SK-N-SH treated with all-trans-retinoic acid at 6 μM for 48 hours (cell line): ENCODE data around the gene WIPI1.

Source experiments
- ISL1 ChIP-seq: fragments of 250-450 bp; sonication (Bioruptor Pico); IDR thresholded peaks from 2 replicates; pipeline ENCODE4 v2.1.2; 2022; ENCODE audit warnings: mild to moderate bottlenecking, moderate library complexity
- OSR1 ChIP-seq: fragments of 250-450 bp; sonication (Bioruptor Pico); IDR thresholded peaks from 2 replicates; pipeline ENCODE4 v1.8.0; 2022; ENCODE audit warnings: moderate library complexity, mild to moderate bottlenecking, inconsistent platforms
- TF ChIP-seq, protein P1 (sequence below): fragments of 250-450 bp; sonication (Bioruptor Pico); IDR thresholded peaks from 2 replicates; pipeline ENCODE4 v1.8.0; 2020; ENCODE audit warnings: mild to moderate bottlenecking, moderate library complexity, borderline replicate concordance

DNA sequence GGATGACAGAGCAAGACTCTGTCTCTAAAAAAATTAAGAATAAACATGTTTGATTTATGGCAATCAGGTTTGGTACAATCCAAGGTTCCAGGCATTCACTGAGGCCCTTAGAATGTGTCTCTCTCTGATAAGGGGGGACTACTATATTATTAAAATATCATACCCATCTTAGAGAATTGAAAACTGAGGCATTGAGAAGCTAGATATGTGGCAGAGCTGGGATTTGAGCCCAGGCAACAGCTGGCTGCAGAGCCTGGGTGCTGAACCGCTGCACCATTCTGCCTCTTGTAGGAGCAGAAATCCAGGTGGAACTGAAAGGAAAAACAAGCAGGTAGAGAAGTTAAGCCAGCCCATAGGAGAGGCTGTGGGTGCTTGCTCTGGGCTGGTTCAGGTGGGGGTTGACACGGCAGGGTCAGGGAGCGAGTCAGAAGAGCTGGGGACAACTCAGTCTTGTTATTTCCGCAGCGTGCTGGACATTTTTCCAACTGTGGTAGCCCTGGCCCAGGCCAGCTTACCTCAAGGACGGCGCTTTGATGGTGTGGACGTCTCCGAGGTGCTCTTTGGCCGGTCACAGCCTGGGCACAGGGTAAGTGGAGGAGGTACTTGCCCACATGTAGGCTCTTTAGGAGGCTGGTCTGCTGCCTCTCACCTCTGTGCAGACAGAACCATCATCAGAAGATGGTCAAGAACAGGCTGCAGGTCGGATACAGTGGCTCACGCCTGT lies 62.5 kb downstream of the WIPI1 start:
- TF ChIP-seq OSR1 (CRISPR knock-in tag) (no peak), ISL1 (CRISPR knock-in tag) (no peak)
- TF ChIP-seq, protein P1, sequence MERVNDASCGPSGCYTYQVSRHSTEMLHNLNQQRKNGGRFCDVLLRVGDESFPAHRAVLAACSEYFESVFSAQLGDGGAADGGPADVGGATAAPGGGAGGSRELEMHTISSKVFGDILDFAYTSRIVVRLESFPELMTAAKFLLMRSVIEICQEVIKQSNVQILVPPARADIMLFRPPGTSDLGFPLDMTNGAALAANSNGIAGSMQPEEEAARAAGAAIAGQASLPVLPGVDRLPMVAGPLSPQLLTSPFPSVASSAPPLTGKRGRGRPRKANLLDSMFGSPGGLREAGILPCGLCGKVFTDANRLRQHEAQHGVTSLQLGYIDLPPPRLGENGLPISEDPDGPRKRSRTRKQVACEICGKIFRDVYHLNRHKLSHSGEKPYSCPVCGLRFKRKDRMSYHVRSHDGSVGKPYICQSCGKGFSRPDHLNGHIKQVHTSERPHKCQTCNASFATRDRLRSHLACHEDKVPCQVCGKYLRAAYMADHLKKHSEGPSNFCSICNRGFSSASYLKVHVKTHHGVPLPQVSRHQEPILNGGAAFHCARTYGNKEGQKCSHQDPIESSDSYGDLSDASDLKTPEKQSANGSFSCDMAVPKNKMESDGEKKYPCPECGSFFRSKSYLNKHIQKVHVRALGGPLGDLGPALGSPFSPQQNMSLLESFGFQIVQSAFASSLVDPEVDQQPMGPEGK (CRISPR knock-in tag), result no peak
